HG02938 (cell line): ENCODE data around the gene TSPY8.
"Not testable (repeated sequence)": the region's sequence is repeated elsewhere in the genome, so short reads cannot be mapped to it uniquely, and the experiment has no call there.

Source experiments
- ATAC-seq: cut with Tn5 transposase; IDR thresholded peaks from one replicate; pipeline ENCODE4 v1.9.1; 2021; ENCODE audit warnings: mild to moderate bottlenecking, moderate library complexity; ENCODE audit not compliant: unreplicated experiment

The TSPY8 gene, protein sequence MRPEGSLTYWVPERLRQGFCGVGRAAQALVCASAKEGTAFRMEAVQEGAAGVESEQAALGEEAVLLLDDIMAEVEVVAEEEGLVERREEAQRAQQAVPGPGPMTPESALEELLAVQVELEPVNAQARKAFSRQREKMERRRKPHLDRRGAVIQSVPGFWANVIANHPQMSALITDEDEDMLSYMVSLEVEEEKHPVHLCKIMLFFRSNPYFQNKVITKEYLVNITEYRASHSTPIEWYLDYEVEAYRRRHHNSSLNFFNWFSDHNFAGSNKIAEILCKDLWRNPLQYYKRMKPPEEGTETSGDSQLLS

GRCh38 chrY:9357497-9357896, at the start of gene TSPY8:
Gene TSPY8 (plus strand): TSS chrY:9357797. CDS start chrY:9357843, 46 bp downstream.
- not testable (repeated sequence) for ATAC-seq

DNA sequence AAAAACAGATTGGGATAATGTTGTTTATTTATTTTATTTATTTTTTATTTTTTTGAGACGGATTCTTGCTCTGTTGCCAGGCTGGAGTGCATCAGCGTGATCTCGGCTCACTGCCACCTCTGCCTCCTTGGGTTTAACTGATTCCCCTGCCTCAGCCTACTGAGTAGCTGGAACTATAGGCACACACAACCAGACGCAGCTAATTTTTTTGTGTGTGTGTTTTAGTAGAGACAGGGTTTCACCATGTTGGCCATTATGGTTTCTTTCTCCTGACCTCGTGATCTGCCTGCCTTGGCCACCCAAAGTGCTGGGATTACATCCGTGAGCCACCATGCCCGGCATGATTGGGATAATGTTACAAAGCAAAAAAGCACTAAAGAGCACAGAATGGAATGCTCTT, 36.6 kb upstream of the TSPY8 start:
- no peak for ATAC-seq

GRCh38 chrY:9337164-9337563, 20.4 kb upstream of the TSPY8 start, which contains the start of gene TSPY4:
Gene TSPY4 (plus strand): TSS chrY:9337464. CDS start chrY:9337510, 46 bp downstream.
- not testable (repeated sequence) for ATAC-seq

DNA sequence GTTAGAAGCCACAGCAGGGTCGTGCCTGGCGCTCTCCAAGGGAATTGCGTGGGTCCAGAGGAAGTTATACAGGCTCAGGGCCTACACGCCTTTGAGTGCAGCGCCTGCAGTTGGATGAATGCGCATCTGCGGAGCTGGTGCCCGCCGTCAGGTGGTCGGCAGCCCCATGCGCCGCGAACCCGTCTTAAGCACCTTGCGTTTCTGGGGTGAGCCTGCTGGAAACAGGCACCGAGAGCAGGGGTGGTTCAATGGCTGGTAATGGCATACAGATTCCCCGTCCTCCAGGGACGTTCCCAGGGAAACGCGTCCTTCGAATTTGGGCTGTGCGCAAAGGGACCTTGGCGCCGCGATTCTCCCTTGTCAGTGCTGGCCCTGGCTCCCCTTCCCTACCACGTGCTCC, 38.9 kb downstream of the TSPY8 start:
- not testable (repeated sequence) for ATAC-seq

- ATAC-seq: not testable (repeated sequence)
Observed at GRCh38 chrY:9398121-9398520, 40.5 kb downstream of the TSPY8 start, which contains the start of gene TSPY3. Gene TSPY3 (plus strand): TSS chrY:9398421. CDS start chrY:9398467, 46 bp downstream.
